DMS79 treated with DMSO at 0.1 percent for 48 hours (cell line): ENCODE data around the gene CACFD1.

Source experiments
- DNase-seq: peaks from one replicate; lab custom pipeline; 2025; lab: John Stamatoyannopoulos, UW

The CACFD1 gene

DNA sequence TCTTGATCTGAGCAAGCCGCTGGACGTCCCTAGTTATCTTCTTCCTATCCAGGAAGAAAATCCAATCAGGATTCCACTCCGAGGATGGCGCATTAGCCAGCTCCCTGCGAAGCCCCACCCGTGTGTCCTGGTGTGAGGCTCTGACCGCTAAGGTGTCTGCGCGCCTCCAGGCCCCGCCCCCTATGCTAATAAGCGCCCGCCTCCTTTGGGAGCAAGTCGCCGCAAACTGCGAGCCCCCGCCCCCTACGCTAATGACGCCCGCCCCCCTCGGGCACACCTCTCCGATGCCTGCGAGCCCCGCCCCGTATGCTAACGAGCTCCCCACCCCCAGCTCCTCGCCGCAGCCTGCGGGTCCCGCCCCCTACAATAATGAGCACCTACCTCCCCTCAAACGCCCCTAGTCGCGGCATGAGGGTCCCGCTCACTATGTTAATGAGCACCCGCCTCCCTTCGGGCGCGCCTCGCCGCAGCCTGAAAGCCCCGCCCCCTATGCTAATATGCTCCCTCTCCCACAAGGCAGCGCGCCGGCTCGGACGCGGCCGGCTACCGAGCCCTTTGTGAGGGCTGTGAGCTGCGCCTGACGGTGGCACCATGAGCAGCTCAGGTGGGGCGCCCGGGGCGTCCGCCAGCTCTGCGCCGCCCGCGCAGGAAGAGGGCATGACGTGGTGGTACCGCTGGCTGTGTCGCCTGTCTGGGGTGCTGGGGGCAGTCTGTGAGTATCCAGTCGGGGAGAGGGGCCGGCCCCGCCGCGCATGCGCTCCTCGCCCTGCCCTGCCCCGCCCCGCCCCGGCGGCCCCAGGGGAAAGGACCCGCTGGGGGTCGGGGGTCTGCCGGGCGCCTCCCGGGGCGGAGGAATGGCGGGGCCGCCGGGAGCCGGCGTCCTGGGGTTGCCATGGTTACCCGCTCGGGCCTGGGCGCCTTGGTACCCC lies at the start of gene CACFD1:
Gene CACFD1 (plus strand): TSS at position 503 of the 929 bp plus-strand sequence. CDS start 89 bp downstream, at position 592.
- peak; percentile 91 for DNase-seq

- DNase-seq = no peak
Measured at GRCh38 chr9:133415170-133415569, 44.6 kb upstream of the CACFD1 start.

DNA sequence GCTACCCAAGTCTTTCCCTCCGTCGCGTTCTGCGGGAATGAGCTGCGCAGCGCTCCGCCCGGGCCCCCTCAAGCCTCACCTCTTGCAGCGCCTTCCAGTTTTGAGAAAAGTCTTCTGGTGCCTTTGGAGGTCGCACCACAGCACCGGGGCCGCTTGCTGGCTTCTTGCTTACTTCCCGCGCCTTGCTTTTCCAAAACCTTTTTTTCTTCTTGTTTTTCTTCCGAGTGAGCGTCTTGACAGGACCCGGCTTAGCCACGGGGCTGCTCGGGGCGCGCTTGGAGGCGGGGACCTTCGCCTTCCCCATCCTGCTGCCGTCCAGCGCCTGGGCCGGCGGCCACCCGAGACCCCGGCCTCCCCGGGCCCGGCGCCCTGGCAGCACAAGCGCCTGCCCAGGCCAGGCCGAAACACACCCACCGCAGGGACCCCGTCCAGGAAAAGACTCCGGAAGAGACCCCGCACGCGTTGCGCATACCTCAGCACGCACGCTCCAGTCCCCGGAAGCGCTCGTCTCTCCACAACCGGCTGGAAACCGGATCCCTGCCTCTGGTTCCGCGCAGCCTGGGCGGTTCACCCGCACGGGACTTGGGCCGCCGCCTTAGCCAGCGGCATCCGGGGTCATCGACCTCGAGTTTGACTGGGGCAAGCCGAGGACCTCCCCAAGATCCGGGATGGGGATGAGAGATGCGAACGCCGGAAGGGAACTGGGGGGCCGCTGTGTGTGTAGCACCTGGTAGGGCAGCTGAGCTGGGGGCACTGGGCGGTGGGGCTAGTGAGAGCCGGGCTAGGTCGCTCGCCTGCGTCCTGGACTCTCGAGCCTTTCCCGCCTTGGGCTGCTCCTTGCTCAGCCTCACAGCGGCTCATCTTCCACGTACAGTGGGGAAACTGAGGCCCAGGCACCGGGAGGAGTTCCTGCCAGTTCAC lies 42.0 kb upstream of the CACFD1 start, which contains the start of gene REXO4:
Gene REXO4 (minus strand): TSS at position 470 of the 921 bp plus-strand sequence. CDS start 166 bp downstream, at position 304.
- DNase-seq = peak; percentile 81

DNA sequence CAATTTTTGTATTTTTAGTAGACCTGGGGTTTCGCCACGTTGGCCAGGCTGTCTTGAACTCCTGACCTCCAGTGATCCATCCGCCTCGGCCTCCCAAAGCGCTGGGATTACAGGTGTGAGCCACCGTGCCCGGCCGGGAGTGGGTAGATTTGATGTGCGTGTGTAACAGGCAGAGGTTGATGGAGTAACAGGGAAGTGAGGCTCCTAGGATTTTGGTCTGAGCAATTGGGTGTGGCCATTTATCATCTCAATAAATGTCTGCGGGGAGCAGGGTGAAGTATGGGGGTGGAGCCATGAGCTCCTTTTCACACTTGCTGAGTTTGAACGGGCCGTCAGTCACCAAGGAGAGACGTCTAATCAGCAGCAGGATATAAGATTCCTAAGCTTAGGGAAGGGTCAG lies 40.8 kb upstream of the CACFD1 start:
- no peak for DNase-seq

DNA sequence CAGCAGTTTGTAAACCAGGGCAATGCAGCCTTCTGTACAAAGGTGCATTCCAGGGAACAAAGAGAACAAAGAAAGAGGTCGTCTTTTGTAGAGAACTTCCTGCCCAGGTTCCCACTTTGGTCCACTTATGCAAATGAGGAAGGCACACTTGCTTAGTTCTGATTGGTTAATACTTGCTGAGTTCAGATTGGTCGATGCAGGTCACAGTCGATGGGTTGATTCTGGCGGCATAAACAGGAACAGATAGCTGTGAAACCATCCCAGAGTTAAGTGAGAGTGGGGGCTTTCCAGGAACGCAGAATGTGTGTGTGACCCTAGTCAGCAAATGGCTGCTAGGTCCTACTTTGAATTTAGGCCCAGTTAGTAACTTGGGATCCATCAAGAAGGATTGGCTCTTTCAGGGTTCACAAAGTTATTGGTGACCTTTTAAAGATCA lies 39.4 kb upstream of the CACFD1 start:
- DNase-seq = no peak

GRCh38 chr9:133421615-133422542 lies 37.9 kb upstream of the CACFD1 start, which contains the start of gene ADAMTS13:
TSS of gene ADAMTS13 (plus strand) at chr9:133422367. CDS start at chr9:133422444, 77 bp downstream.
- no peak for DNase-seq

DNA sequence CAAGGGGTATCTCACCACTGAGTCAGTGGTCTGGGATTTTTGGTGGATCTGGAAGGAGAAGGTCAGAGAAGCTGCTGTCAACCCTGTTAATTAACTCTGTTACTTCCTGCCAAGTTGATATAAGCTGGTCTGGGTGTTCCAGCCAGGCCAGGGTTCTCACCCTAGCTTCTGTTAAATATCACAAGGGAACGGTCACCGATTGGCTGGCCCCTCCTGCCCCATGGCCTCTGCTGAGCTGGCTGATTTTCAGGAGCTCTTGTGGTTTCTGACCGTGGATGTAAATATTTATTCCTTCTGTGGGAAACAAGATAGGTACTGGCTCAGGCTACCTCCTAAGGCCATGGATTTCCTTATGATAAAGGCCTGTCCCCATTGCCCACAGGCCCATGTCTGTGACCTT lies 36.6 kb upstream of the CACFD1 start:
- DNase-seq = no peak

GRCh38 chr9:133424187-133424586 lies 35.6 kb upstream of the CACFD1 start:
- no peak for DNase-seq

DNA sequence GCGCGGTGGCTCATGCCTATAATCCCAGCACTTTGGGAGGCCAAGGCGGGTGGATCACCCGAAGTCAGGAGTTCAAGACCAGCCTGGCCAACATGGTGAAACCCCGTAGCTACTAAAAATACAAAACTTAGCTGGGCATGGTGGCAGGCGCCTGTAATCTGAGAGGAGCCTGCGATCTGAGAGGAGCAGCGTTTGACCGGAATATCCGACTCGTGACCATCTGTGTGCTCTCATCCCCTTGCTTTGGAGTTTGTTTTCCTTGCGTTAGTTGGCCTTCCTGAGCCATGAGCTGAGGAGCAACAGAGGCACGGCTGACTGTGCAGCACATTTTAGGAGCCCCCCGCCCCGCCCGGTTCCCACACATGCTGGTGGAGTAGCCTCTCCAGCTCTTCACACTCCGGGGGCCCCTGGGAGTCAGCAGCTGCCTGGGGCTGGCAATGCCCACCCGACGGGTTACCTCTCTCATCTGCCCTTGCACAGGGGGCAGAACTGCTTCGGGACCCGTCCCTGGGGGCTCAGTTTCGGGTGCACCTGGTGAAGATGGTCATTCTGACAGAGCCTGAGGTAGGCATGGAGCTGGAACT lies 34.6 kb upstream of the CACFD1 start:
- DNase-seq = no peak

DNA sequence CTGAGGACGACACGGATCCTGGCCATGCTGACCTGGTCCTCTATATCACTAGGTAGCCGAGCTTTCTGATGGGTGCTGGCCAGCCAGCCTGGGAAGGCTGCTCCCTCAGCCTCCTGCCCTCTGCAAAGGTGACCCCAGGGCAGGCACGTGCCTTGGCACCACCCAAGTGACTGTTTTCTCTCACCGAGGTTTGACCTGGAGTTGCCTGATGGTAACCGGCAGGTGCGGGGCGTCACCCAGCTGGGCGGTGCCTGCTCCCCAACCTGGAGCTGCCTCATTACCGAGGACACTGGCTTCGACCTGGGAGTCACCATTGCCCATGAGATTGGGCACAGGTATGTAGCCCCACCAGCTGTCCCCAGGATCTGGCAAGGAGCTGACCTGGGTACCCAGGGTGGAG lies 33.8 kb upstream of the CACFD1 start:
- DNase-seq = no peak

GRCh38 chr9:133427658-133428348 lies 32.0 kb upstream of the CACFD1 start:
- no peak for DNase-seq

DNA sequence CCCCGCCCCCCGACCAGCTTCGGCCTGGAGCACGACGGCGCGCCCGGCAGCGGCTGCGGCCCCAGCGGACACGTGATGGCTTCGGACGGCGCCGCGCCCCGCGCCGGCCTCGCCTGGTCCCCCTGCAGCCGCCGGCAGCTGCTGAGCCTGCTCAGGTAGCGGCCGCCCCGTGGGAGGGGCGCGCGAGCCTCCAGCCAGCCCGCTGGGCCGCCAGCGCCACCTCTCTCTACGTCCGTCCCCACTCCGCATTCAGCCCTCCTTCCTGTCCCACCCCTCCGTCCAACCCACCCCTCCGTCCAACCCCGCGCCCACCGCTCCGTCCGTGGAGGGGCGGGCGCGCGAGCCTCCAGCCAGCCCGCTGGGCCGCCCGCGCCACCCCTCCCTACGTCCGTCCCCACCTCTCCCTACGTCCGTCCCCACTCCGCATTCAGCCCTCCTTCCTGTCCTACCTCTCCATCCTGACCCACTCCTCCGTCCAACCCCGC lies 31.1 kb upstream of the CACFD1 start:
- DNase-seq = no peak

- no peak for DNase-seq
Measured at GRCh38 chr9:133429214-133429613, 30.6 kb upstream of the CACFD1 start.

DNA sequence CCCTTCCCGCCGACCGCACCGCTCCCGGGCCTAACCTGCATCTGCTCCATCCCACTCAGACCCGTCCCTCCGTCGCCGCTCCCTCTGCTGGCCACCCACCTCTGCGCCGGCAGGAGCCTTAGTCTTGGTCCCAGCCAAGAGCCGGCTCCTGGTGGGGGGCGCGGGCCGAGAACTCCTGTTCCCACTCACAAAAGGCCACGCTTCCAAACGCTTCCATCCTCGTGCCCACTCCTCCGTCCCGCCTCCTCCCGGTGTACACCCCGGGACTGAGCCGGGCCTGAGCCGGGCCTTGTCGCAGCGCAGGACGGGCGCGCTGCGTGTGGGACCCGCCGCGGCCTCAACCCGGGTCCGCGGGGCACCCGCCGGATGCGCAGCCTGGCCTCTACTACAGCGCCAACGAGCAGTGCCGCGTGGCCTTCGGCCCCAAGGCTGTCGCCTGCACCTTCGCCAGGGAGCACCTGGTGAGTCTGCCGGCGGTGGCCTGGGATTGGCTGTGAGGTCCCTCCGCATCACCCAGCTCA lies 30.1 kb upstream of the CACFD1 start:
- no peak for DNase-seq

DNA sequence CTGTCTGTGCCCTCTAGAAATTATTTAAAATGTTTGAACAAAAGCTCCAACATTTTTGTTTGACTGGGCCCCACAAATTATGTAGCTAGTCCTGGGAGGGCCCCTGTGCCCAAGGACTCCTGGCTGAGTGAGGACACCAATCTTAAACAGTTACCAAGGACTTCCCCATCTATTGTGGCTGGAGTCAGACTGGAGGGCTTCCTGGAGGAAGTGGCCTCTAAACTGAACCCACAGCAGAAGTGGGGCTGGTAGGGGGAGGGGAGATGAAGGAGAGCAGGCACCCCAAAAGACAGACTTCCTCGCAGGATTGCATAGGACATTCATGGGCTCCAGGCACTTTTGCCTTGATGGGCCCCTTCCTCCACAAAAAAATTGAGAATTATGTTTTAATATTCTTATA lies 29.5 kb upstream of the CACFD1 start:
- DNase-seq = no peak

DNA sequence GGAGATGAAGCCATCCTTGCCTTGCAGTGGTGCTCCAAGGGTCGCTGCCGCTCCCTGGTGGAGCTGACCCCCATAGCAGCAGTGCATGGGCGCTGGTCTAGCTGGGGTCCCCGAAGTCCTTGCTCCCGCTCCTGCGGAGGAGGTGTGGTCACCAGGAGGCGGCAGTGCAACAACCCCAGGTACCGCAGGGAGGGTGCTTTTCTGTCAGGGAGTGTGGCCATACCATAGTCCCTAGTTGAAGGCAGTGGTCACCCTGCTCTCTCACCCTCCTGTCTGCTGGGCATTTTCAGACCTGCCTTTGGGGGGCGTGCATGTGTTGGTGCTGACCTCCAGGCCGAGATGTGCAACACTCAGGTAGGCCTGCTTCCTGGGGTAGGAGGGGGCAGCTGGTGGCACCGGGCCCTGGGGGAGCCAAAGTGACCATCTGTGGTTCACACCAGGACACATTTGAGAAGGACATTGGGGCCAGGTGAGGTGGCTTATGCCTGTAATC lies 26.4 kb upstream of the CACFD1 start:
- DNase-seq = no peak

- DNase-seq = no peak
Measured at GRCh38 chr9:133436681-133437080, 23.1 kb upstream of the CACFD1 start.

GRCh38 chr9:133437753-133438531 lies 21.8 kb upstream of the CACFD1 start:
- no peak for DNase-seq

GRCh38 chr9:133439337-133439736 lies 20.4 kb upstream of the CACFD1 start:
- no peak for DNase-seq
